Gastrocnemius medialis (tissue), 4 donors: ENCODE measurements around the gene MNS1. TPM values are rescaled to one million over a fixed set of nuclear protein-coding genes. Genes with fewer than 3 reads are reported as not detected.
"Not testable (repeated sequence)": the region's sequence is repeated elsewhere in the genome, so short reads cannot be mapped to it uniquely, and the experiment has no call there.

ENCODE experiments used
- ATAC-seq, 2 donors: fragments of 150-250 bp; one replicate each; pipeline ENCODE4 v1.9.1; 2016
- DNase-seq, 2 donors: peaks; one replicate each; pipeline ENCODE4 v3.0.0-alpha.2; 2019
- H3K27ac ChIP-seq, 4 donors: fragments of 200-600 bp; sonication (generic); 1 replicate in 1 of 4; 2 replicates in 3 of 4; pipeline ENCODE4 v1.5.1; 2016 to 2018; ENCODE audit warnings: mild to moderate bottlenecking in 2 of 4, moderate library complexity in 1 of 4
- H3K27me3 ChIP-seq, 3 donors: fragments of 200-600 bp; sonication (generic) in 2 of 3; 1 replicate in 1 of 3; 2 replicates in 2 of 3; pipeline versions ENCODE4 v1.5.1 to v1.6.0; 2016 to 2019; ENCODE audit warnings: mild to moderate bottlenecking in 1 of 3, moderate library complexity in 1 of 3
- H3K36me3 ChIP-seq, 2 donors: fragments of 200-600 bp; sonication (generic) in 1 of 2; one replicate each; pipeline ENCODE4 v1.5.1; 2017 to 2018
- H3K4me1 ChIP-seq, 2 donors: fragments of 200-600 bp; sonication (generic) in 1 of 2; one replicate each; pipeline ENCODE4 v1.5.1; 2016 to 2017; ENCODE audit warnings: mild to moderate bottlenecking in 2 of 2
- H3K4me3 ChIP-seq, 4 donors: fragments of 200-600 bp; sonication (generic) in 3 of 4; 1 replicate in 1 of 4; 2 replicates in 3 of 4; pipeline ENCODE4 v1.5.1; 2016 to 2019; ENCODE audit warnings: mild to moderate bottlenecking in 2 of 4
- H3K9me3 ChIP-seq, 3 donors: fragments of 200-600 bp; sonication (generic) in 2 of 3; 1 replicate in 1 of 3; 2 replicates in 2 of 3; pipeline ENCODE4 v1.5.1; 2016 to 2019
- CTCF ChIP-seq, 5 experiments: fragments of 450-650 bp in 3 of 5; fragments of 200-600 bp in 2 of 5; sonication (generic) in 2 of 5; IDR thresholded peaks in 4 of 5; conservative IDR thresholded peaks in 1 of 5; 1 replicate in 4 of 5; 2 replicates in 1 of 5; pipeline ENCODE4 v1.5.1; 2016 to 2019; ENCODE audit warnings: antibody characterized with exemption in 5 of 5, mild to moderate bottlenecking in 3 of 5, moderate library complexity in 3 of 5
- POLR2A ChIP-seq, 2 donors: fragments of 450-650 bp; IDR thresholded peaks; one replicate each; pipeline ENCODE4 v1.6.1; 2017; ENCODE audit warnings: antibody characterized with exemption in 2 of 2, mild to moderate bottlenecking in 2 of 2, moderate library complexity in 2 of 2
- in situ Hi-C, 4 donors: fragments of 200-750 bp; cut with MboI; loops; one replicate each; pipeline versions ENCODE4 v1.15.0 to v1.8.0; 2017; ENCODE audit warnings: low sequenced_read_pairs in 4 of 4
- intact Hi-C: fragments of 100-400 bp; cut with DNase I; formaldehyde crosslinking; loops from one replicate; pipeline ENCODE4 v1.15.1; 2023; ENCODE audit warnings: low total_unique reads
- total RNA-seq, 4 donors: library from RNA; depleted of rRNA; stranded (reverse); fragments of >200 nt; gene quantifications; one replicate each; pipeline versions ENCODE4 v1.1.0 to v1.2.3, GENCODE V29; 2016

MNS1 gene
- total RNA-seq, 4 donors from 2014 or later = 0.44 to 0.66 (median 0.62) TPM; not detected in 1

- Histone ChIP-seq H3K27me3 (no peaks in the 10 kb centered on the region), H3K27ac (no peak overlapping the region), H3K4me1 (no peaks in the 10 kb centered on the region), H3K36me3 (no peaks in the 10 kb centered on the region), H3K4me3 (no peak overlapping the region), H3K9me3 (no peaks in the 10 kb centered on the region)
- intact Hi-C loops = loop anchor here (10.0 kb wide), 1 partner anchor 722 kb away; no protein-coding TSS in a partner anchor
- in situ Hi-C loops = loop anchor here (10.0 to 25.0 kb wide), 4 partner anchors 372 to 1044 kb away; no protein-coding TSS in a partner anchor
- no peak for DNase-seq
- ATAC-seq = no peak
- TF ChIP-seq CTCF (IDR thresholded peaks at IDR 0.05 in 4 of 5, conservative IDR thresholded peaks at IDR 0.05 in 1 of 5) (no peak), POLR2A (IDR thresholded peaks at IDR 0.05) (no peak)
These were observed 28.0 kb upstream of the MNS1 start for GRCh38 chr15:56492791-56493555.

DNA sequence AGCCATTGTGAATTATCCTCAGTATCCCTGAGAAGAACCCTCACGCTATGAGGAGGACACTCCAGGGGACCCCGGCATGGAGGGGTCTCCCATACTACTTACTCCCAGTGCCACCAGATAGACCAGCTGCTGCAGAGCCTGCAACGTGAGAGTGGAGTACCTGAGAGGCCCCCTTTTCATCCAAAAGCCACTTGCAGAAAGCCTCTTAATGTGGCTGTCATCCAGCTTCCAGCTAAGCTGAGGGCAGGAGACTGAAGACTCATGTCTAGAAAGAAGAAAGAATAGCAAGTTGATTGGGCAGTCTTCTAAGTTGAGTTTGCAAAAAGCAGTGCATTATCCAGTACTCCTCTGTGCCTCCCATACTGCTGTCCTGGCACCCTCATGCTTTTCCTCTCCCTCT lies 27.3 kb upstream of the MNS1 start:
- in situ Hi-C loops = loop anchor here (10.0 to 25.0 kb wide), 4 partner anchors 373 to 1045 kb away; no protein-coding TSS in a partner anchor
- Histone ChIP-seq H3K9me3 (no peaks in the 10 kb centered on the region), H3K4me1 (no peaks in the 10 kb centered on the region), H3K27me3 (no peaks in the 10 kb centered on the region), H3K36me3 (no peaks in the 10 kb centered on the region), H3K4me3 (no peak overlapping the region), H3K27ac (no peak overlapping the region)
- ATAC-seq (no peak), DNase-seq (no peak)
- TF ChIP-seq CTCF (IDR thresholded peaks at IDR 0.05 in 4 of 5, conservative IDR thresholded peaks at IDR 0.05 in 1 of 5) (no peak), POLR2A (IDR thresholded peaks at IDR 0.05) (no peak)
- intact Hi-C loops = loop anchor here (10.0 kb wide), 1 partner anchor 723 kb away; no protein-coding TSS in a partner anchor

DNA sequence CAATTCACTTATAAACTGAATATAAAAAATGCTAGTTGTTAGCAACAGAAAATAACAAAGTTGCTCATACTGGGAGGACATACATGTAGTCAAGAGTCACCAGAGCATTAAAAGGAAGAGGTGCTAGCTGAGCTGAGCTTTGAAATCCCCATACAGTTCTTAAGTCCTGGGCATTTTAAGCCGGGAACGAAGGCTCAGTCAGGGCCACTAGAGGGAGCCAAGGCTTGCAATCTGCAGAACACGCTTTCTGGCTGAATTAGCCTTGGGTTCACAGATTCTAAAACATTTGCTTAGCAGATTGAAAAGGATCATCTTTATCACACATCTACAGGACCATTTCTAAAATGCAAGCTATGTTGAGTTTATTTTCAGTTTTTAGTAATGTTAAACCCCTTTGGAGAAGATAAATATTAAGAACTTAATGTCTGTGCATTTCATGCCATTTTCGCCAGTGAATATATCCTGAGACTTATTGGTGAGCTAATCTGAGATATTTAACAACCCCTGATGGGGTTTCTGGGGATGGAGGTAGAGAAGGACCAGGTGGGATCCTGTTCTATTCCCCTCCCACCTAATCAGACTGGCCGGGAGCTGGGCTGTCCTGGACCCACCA lies 26.3 kb upstream of the MNS1 start:
- in situ Hi-C loops = loop anchor here (10.0 to 25.0 kb wide), 4 partner anchors 374 to 1046 kb away; no protein-coding TSS in a partner anchor
- no peak for ATAC-seq
- H3K27me3 ChIP-seq = no peaks in the 10 kb centered on the region

DNA sequence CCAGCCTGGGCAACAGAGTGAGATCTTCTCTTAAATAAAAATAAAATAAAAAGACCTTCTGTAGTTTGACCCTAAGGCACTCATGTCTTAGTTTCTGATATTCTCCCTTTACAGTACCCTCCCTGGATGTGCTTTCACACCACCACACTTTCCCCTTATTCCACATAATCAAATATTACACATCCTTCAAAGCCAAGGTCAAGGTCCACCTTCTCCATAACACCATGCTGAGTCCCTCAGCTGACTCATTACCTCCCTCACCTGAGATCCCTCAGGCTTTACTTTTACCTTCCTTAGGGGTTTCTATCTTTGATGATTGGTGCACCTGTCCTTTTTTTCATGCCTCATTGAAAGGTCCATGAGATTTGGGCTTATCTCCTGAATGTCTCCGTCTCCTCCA lies 25.5 kb upstream of the MNS1 start:
- H3K27ac ChIP-seq = no peak overlapping the region
- DNase-seq (no peak), ATAC-seq (no peak)
- H3K36me3 ChIP-seq = no peaks in the 10 kb centered on the region
- intact Hi-C loops = loop anchor here (2.0 to 10.0 kb wide), 2 partner anchors 374 to 724 kb away; no protein-coding TSS in a partner anchor
- TF ChIP-seq CTCF (IDR thresholded peaks at IDR 0.05 in 4 of 5, conservative IDR thresholded peaks at IDR 0.05 in 1 of 5) = no peak
- TF ChIP-seq POLR2A (IDR thresholded peaks at IDR 0.05) = no peak
- in situ Hi-C loops = loop anchor here (10.0 to 25.0 kb wide), 4 partner anchors 374 to 1047 kb away; no protein-coding TSS in a partner anchor
- H3K9me3 ChIP-seq = no peaks in the 10 kb centered on the region
- no peak overlapping the region for H3K4me3 ChIP-seq
- no peaks in the 10 kb centered on the region for H3K27me3 ChIP-seq
- H3K4me1 ChIP-seq = no peaks in the 10 kb centered on the region

More for the DNA sequence above, 26.3 kb upstream of the MNS1 start:
- Histone ChIP-seq H3K9me3 (no peaks in the 10 kb centered on the region), H3K4me1 (no peaks in the 10 kb centered on the region), H3K36me3 (no peaks in the 10 kb centered on the region), H3K27ac (no peak overlapping the region), H3K4me3 (no peak overlapping the region)
- peak; percentile 23 to 24 for DNase-seq
- intact Hi-C loops = loop anchor here (2.0 to 10.0 kb wide), 2 partner anchors 374 to 724 kb away; no protein-coding TSS in a partner anchor
- TF ChIP-seq CTCF (IDR thresholded peaks at IDR 0.05 in 4 of 5, conservative IDR thresholded peaks at IDR 0.05 in 1 of 5) (peak in 4 of 5 experiments; percentile 27 to 75 (median 58)), POLR2A (IDR thresholded peaks at IDR 0.05) (no peak)

DNA sequence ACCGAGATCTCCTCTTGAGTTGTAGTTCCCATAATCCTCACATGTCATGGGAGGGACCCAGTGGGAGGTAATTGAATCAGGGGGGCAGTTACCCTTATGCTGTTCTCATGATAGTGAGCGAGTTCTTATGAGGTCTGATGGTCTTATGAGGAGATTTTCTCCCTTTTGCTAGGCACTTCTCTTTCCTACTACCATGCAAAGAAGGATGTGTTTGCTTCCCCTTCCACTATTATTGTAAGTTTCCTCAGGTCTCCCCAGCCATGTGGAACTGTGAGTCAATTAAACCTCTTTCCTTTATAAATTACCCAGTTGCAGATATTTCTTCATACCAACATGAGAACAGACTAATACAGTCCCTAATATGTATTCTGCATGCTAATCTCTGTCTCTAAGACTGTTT lies 21.3 kb upstream of the MNS1 start:
- H3K9me3 ChIP-seq, H3K27me3 ChIP-seq, ATAC-seq, DNase-seq, H3K27ac ChIP-seq, H3K4me1 ChIP-seq, intact Hi-C loops, H3K4me3 ChIP-seq, H3K36me3 ChIP-seq: not testable (repeated sequence)
- in situ Hi-C loops = loop anchor here in 2 of 4 donors (25.0 kb wide), 2 partner anchors 826 to 1051 kb away; no protein-coding TSS in a partner anchor

DNA sequence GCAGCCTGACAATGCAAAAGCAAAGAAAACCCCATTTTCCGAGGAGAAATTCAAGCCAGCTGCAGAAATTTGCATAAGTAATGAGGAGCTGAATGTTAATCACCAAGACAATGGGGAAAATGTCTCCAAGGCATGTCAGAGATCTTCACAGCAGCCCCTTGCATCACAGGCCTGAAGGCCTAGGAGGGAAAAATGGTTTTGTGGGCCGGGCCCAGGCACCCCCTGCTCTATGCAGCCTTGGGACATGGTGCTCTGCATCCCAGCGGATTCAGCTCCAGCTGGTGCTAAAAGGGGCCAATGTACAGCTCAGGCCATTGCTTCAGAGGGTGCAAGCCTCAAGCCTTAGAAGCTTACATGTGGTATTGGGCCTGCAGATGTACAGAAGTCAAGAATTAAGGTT lies 20.5 kb upstream of the MNS1 start:
- not testable (repeated sequence) for DNase-seq, ATAC-seq

More for the DNA sequence above, 20.5 kb upstream of the MNS1 start:
- H3K4me3 ChIP-seq, H3K36me3 ChIP-seq, intact Hi-C loops, H3K27ac ChIP-seq, H3K4me1 ChIP-seq, H3K9me3 ChIP-seq, H3K27me3 ChIP-seq: not testable (repeated sequence)
- in situ Hi-C loops = loop anchor here in 2 of 4 donors (25.0 kb wide), 2 partner anchors 827 to 1052 kb away; no protein-coding TSS in a partner anchor
